Brain microvascular endothelial cell (primary cell): ENCODE data around the gene FAM111A.
A peak's percentile ranks its signal among the peaks of the same experiment; 100 is the strongest.

Experiments
- DNase-seq: peaks from one replicate; pipeline ENCODE4 v3.0.0-alpha.2; 2020
- H3K27ac ChIP-seq: fragments of 250-450 bp; sonication (Bioruptor Pico); 2 replicates; pipeline ENCODE4 v1.5.1; 2020; ENCODE audit warnings: mild to moderate bottlenecking, moderate library complexity
- H3K27me3 ChIP-seq: fragments of 250-450 bp; sonication (Bioruptor Pico); replicated peaks from 2 replicates; pipeline ENCODE4 v1.5.1; 2020; ENCODE audit warnings: mild to moderate bottlenecking
- H3K36me3 ChIP-seq: fragments of 250-450 bp; sonication (Bioruptor Pico); replicated peaks from 2 replicates; pipeline ENCODE4 v1.5.1; 2020; ENCODE audit warnings: mild to moderate bottlenecking
- H3K4me3 ChIP-seq: 2 replicates; pipeline ENCODE4 v1.5.1; 2011; ENCODE audit warnings: low read depth, mild to moderate bottlenecking, control low read depth, low read length, moderate library complexity
- in situ Hi-C: cut with HindIII; loops from 2 replicates; pipeline ENCODE4 v1.10.0; 2017; ENCODE audit warnings: low sequenced_read_pairs, low pct_ligation_motif_present
- TF ChIP-seq, protein P1 (sequence below): IDR thresholded peaks from 2 replicates; pipeline ENCODE4 v1.5.1; 2011; ENCODE audit warnings: low read depth, mild to moderate bottlenecking, moderate library complexity, low read length, control low read depth, inconsistent platforms; ENCODE audit errors: missing control alignments

The FAM111A gene

DNA sequence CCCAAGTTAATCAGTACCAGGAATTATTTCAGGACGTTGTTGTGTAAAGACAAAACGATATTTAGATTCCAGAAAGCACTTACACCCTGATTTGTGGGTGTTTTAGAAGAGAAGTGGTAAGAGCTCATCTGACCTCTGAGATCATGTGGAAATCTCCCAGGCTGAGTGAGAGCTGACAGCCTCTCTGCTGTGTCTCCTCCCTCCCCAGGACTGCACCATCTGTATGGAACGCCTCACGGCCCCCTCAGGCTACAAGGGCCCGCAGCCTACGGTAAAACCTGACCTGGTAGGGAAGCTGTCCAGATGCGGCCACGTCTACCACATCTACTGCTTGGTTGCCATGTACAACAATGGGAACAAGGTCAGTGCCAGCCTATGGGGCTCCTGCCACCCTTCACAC lies 49.2 kb downstream of the FAM111A start:
- Histone ChIP-seq H3K4me3 (no peak overlapping the region), H3K27me3 (no peaks in the 10 kb centered on the region), H3K36me3 (no peaks in the 10 kb centered on the region), H3K27ac (no peak overlapping the region)
- TF ChIP-seq, protein P1, sequence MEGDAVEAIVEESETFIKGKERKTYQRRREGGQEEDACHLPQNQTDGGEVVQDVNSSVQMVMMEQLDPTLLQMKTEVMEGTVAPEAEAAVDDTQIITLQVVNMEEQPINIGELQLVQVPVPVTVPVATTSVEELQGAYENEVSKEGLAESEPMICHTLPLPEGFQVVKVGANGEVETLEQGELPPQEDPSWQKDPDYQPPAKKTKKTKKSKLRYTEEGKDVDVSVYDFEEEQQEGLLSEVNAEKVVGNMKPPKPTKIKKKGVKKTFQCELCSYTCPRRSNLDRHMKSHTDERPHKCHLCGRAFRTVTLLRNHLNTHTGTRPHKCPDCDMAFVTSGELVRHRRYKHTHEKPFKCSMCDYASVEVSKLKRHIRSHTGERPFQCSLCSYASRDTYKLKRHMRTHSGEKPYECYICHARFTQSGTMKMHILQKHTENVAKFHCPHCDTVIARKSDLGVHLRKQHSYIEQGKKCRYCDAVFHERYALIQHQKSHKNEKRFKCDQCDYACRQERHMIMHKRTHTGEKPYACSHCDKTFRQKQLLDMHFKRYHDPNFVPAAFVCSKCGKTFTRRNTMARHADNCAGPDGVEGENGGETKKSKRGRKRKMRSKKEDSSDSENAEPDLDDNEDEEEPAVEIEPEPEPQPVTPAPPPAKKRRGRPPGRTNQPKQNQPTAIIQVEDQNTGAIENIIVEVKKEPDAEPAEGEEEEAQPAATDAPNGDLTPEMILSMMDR, result no peak
- DNase-seq, result no peak
- in situ Hi-C loops, result no loop called here

DNA sequence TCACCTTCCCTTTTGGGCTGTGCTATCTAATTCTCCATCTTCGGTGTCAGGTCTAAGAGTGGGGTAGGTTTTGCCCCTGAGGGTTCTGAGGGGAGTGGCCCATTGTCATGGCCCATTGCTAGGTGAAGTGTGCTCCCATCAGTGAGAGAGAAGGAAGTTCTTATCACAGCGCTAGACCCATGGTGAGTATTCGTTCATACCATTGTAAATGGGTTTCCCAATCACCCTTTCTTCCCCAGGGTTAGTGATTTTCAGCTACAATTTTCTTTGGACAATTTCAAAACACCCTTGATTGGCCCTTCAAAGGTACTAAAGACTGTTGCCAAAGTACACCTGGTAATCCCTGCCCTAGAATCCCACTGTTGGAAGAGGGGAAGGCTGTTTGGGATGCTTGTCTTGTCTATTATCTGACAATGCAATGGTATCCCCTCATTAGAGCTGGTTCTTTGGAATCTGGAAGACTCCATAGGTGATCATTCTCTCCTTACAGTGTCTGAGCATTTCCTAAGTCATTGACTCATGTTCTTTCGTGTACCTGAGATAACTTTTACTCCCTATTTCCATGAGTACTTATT lies 49.9 kb downstream of the FAM111A start:
- no peak overlapping the region for H3K27ac ChIP-seq
- H3K36me3 ChIP-seq, result no peaks in the 10 kb centered on the region
- no peak for DNase-seq
- H3K4me3 ChIP-seq, result no peak overlapping the region
- in situ Hi-C loops, result no loop called here
- H3K27me3 ChIP-seq, result no peaks in the 10 kb centered on the region
- TF ChIP-seq, protein P1, result no peak

DNA sequence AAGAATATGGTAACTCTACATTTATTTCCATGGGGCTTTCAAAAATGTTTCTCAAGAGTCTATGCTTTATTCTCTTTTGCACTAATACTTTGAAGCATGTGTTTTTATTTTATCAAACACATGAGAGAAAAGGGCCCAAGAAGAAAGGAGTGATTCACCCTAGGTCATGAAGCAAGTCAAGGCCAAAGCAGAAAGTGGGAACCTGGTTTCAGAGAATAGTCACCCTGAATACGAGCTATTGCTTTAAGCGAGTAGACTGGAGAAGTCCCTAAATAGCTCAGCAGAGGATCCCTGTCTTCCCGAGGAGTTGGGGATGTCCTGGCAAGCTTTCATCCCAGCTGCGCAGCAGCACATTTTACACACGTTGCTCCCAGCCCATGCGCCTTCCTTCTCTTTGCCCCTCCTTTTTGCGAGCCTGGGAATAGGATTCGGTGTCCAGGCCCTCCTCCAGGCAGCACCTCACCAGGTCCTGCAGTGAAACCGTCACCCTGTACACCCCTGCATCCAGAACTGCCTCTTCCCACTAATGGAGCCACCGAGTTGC lies 51.0 kb downstream of the FAM111A start:
- no peak overlapping the region for H3K27ac ChIP-seq
- DNase-seq, result no peak
- H3K4me3 ChIP-seq, result no peak overlapping the region
- H3K27me3 ChIP-seq, result no peaks in the 10 kb centered on the region
- TF ChIP-seq, protein P1, result no peak
- in situ Hi-C loops, result no loop called here
- H3K36me3 ChIP-seq, result no peaks in the 10 kb centered on the region

GRCh38 chr11:59195586-59195985 lies 52.9 kb downstream of the FAM111A start:
- in situ Hi-C loops, result no loop called here
- Histone ChIP-seq H3K27ac (no peak overlapping the region), H3K36me3 (no peaks in the 10 kb centered on the region)

DNA sequence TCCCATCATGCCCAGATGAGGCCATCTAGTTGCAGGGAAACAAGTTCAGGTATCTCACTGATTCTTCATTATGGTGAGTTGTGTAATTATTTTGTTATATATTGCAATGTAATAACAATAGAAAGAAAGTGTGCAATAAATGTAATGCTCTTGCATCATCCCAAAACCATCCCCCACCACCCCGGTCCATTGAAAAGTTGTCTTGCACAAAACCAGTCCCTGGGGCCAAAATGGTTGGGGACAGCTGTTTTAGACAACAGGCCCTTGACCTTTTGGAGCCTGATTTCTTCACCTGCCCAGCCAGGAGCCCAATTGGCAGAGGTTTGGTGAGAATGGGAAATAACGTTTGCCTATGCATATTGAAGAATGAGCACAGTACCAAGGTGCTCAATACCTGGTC lies 54.1 kb downstream of the FAM111A start:
- no peak overlapping the region for H3K4me3 ChIP-seq
- H3K27ac ChIP-seq, result no peak overlapping the region
- TF ChIP-seq, protein P1, result no peak
- in situ Hi-C loops, result no loop called here
- DNase-seq, result no peak
- no peaks in the 10 kb centered on the region for H3K27me3 ChIP-seq
- H3K36me3 ChIP-seq, result no peaks in the 10 kb centered on the region

More at GRCh38 chr11:59195586-59195985, 52.9 kb downstream of the FAM111A start:
- TF ChIP-seq, protein P1, result no peak
- H3K4me3 ChIP-seq, result no peak overlapping the region
- H3K27me3 ChIP-seq, result no peaks in the 10 kb centered on the region
- no peak for DNase-seq

DNA sequence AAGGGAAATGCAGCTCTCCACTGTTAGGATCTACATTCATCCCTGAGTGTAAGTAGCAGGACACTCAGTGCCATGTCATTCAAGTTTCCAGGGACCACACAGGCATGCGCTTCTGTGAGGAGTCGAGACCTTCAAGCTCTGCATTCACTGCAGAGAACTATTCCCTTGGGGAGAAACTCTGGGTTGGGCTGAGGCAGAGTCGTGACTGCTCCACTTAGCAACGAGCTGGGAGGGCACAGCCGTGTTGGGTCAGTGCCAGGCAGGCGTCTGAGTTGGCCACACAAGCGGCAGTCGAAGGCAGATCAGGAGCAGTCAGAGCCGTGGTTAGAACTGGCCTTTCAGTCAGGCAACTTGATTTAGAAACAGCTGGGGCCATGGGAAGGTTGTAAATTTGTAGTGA lies 55.3 kb downstream of the FAM111A start:
- peak; percentile 55 for DNase-seq
- no peak overlapping the region for H3K4me3 ChIP-seq
- in situ Hi-C loops, result no loop called here

More for the DNA sequence above, 55.3 kb downstream of the FAM111A start:
- H3K36me3 ChIP-seq, result no peaks in the 10 kb centered on the region
- TF ChIP-seq, protein P1, result no peak
- no peaks in the 10 kb centered on the region for H3K27me3 ChIP-seq
- no peak overlapping the region for H3K27ac ChIP-seq
